ENCODE data around the gene GSTA4.

DNA sequence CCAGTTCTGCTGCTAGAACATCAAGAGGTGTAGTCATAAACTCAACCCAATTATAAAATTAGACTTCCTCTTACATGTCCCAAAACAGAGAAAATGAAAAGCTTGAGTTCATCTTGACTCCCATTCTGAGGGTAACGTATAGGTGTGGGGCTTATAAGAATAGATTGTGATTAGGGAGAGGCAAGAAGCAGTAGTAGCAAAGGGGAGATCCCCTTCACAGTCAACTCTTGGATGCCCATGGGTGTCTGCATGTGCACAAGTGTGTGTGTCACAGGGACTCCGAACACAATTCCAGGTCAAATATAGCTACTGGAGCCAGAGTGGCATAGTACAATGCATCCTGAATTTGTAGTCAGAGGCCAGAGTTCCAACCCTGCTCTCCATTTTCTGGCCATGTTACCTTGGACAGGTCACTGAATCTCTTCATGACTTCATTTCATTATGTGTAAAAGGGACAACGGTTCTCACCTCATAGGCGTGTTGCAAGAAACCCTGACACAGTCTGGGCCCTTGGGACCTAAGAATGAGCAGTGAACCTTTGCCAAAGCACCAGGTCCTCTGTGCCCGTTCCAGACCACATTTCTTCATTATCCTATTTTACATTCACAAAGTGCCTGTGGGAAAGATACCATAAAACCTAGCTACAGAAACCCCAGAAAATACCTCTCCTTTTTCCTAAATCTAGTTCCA lies 11.8 kb downstream of the GSTA4 start:
- TF ChIP-seq, protein P1, sequence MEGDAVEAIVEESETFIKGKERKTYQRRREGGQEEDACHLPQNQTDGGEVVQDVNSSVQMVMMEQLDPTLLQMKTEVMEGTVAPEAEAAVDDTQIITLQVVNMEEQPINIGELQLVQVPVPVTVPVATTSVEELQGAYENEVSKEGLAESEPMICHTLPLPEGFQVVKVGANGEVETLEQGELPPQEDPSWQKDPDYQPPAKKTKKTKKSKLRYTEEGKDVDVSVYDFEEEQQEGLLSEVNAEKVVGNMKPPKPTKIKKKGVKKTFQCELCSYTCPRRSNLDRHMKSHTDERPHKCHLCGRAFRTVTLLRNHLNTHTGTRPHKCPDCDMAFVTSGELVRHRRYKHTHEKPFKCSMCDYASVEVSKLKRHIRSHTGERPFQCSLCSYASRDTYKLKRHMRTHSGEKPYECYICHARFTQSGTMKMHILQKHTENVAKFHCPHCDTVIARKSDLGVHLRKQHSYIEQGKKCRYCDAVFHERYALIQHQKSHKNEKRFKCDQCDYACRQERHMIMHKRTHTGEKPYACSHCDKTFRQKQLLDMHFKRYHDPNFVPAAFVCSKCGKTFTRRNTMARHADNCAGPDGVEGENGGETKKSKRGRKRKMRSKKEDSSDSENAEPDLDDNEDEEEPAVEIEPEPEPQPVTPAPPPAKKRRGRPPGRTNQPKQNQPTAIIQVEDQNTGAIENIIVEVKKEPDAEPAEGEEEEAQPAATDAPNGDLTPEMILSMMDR (IDR thresholded peaks at IDR 0.05; ENCODE audit: low read depth, low read length, poor library complexity, severe bottlenecking): no peak
- TF ChIP-seq EZH2phosphoT487 (IDR thresholded peaks at IDR 0.05; ENCODE audit: borderline replicate concordance, low read length): no peak

All from DOHH2 (cell line).